K562 (cell line): ENCODE results near the gene TMF1. TPM values are rescaled to one million over a fixed set of nuclear protein-coding genes. Genes with fewer than 3 reads are reported as not detected.
A peak's percentile ranks its signal among the peaks of the same experiment; 100 is the strongest.

Experiments
- ARID3A ChIP-seq: IDR thresholded peaks from 2 replicates; pipeline ENCODE4 v1.6.1; 2012; ENCODE audit warnings: low read depth, low read length, improper control_type of control experiment, borderline replicate concordance
- DMBX1 ChIP-seq: fragments of 250-450 bp; sonication (Bioruptor Pico); IDR thresholded peaks from 2 replicates; pipeline ENCODE4 v1.8.0; 2022; ENCODE audit warnings: inconsistent platforms, mild to moderate bottlenecking, moderate library complexity, borderline replicate concordance
- HMG20A ChIP-seq: fragments of 450-650 bp; formaldehyde crosslinking; conservative IDR thresholded peaks from 2 replicates; pipeline ENCODE4 v1.4.0; 2020; ENCODE audit warnings: mild to moderate bottlenecking, mixed read lengths
- KDM4B ChIP-seq, 2 experiments: fragments of 450-650 bp in 1 of 2; sonication (generic) in 1 of 2; IDR thresholded peaks; 2 replicates each; pipeline ENCODE4 v1.6.1; 2016 to 2017; ENCODE audit warnings: borderline replicate concordance in 2 of 2, antibody characterized with exemption in 1 of 2, low read depth in 1 of 2, mild to moderate bottlenecking in 1 of 2
- MEF2D ChIP-seq: conservative IDR thresholded peaks from 2 replicates; pipeline ENCODE4 v1.6.1; 2016; ENCODE audit warnings: low read depth, missing genetic modification characterization, missing compliant biosample characterization
- RBBP5 ChIP-seq: fragments of 200-600 bp; sonication (generic); IDR thresholded peaks from 2 replicates; pipeline ENCODE4 v1.6.1; 2012; ENCODE audit warnings: borderline replicate concordance, mild to moderate bottlenecking, low read length, control low read depth, inconsistent platforms; ENCODE audit not compliant: insufficient read depth, poor library complexity, severe bottlenecking
- U2AF2 ChIP-seq: fragments of 200-400 bp; formaldehyde crosslinking; optimal IDR thresholded peaks from 2 replicates; pipeline ENCODE3; 2017; ENCODE audit warnings: low read depth, mild to moderate bottlenecking, low read length
- UBTF ChIP-seq, 2 experiments: IDR thresholded peaks; 2 replicates each; pipeline ENCODE4 v1.6.1; 2012; ENCODE audit warnings: improper control_type of control experiment in 2 of 2, low read depth in 2 of 2, low read length in 2 of 2, borderline replicate concordance in 1 of 2
- ZBTB12 ChIP-seq: fragments of 250-450 bp; sonication (Bioruptor Pico); IDR thresholded peaks from 2 replicates; pipeline ENCODE4 v1.4.0; 2020
- ZNF12 ChIP-seq: sonication (generic); formaldehyde crosslinking; IDR thresholded peaks from 2 replicates; pipeline ENCODE4 v1.4.0; 2020; ENCODE audit warnings: mild to moderate bottlenecking, missing genetic modification reagents
- ZNF407 ChIP-seq: fragments of 450-650 bp; IDR thresholded peaks from 2 replicates; pipeline ENCODE4 v1.6.1; 2016; ENCODE audit warnings: low read depth
- ZNF431 ChIP-seq: sonication (generic); formaldehyde crosslinking; IDR thresholded peaks from 2 replicates; pipeline ENCODE4 v1.8.0; 2022; ENCODE audit warnings: mild to moderate bottlenecking, missing genetic modification reagents
- polyA plus RNA-seq, 8 experiments: library from polyadenylated mRNA; depleted of rRNA in 4 of 8; stranded (reverse) in 5 of 8; unstranded in 3 of 8; fragments of >200 nt; fragmentation: Nextera tagmentation in 2 of 8; fragmentation: Illumina TruSeq in 1 of 8; extraction: Ambion mirVana in 2 of 8; extraction: Trizol in 1 of 8; gene quantifications; 2 replicates each; pipeline versions ENCODE4 v1.2.1 to v1.2.3, GENCODE V29; 2011 to 2014; ENCODE audit warnings: inconsistent platforms in 1 of 8, missing spikeins in 1 of 8
- total RNA-seq, 7 experiments: library from RNA; depleted of rRNA in 6 of 7; stranded (reverse); fragments of >200 nt in 6 of 7; fragmentation: Illumina TruSeq in 2 of 7; extraction: Trizol in 2 of 7; gene quantifications; 2 replicates each; pipeline versions ENCODE4 v1.2.1 to v1.2.3, GENCODE V29; 2011 to 2021; ENCODE audit warnings: low replicate concordance in 1 of 7

TMF1 gene
- total and polyA plus RNA-seq, 9 of the 15 experiments (the other 6 are each of a cell fraction or from before 2014, with no cell fraction given) = 3.1 to 13.9 (median 10.3) TPM

GRCh38 chr3:69051756-69052471 is at the start of gene TMF1 (continued):
- TF ChIP-seq ARID3A = no peak
- TF ChIP-seq ZNF407 = no peak
- TF ChIP-seq ZBTB12 = peak; percentile 79
- no peak for TF ChIP-seq UBTF (IDR thresholded peaks at IDR 0.05; ENCODE audit: borderline replicate concordance in 1 of 2, low read depth in 2 of 2, low read length in 2 of 2)
- no peak for TF ChIP-seq KDM4B (IDR thresholded peaks at IDR 0.05; ENCODE audit: borderline replicate concordance in 2 of 2, low read depth in 1 of 2)
- TF ChIP-seq U2AF2 = no peak
- no peak for TF ChIP-seq ZNF431 (CRISPR knock-in tag)
- no peak for TF ChIP-seq DMBX1 (CRISPR knock-in tag)
- TF ChIP-seq RBBP5 = peak; percentile 46
- TF ChIP-seq HMG20A = no peak
- no peak for TF ChIP-seq ZNF12 (CRISPR knock-in tag)
- no peak for TF ChIP-seq MEF2D
